GM21528 (cell line): ENCODE results near the gene ZNF281.
"Not testable (repeated sequence)": the region's sequence is repeated elsewhere in the genome, so short reads cannot be mapped to it uniquely, and the experiment has no call there.

Source experiments
- ATAC-seq: cut with Tn5 transposase; IDR thresholded peaks from one replicate; pipeline ENCODE4 v1.9.1; 2021; ENCODE audit warnings: mild to moderate bottlenecking, moderate library complexity; ENCODE audit not compliant: unreplicated experiment, low FRiP score

ZNF281 gene

DNA sequence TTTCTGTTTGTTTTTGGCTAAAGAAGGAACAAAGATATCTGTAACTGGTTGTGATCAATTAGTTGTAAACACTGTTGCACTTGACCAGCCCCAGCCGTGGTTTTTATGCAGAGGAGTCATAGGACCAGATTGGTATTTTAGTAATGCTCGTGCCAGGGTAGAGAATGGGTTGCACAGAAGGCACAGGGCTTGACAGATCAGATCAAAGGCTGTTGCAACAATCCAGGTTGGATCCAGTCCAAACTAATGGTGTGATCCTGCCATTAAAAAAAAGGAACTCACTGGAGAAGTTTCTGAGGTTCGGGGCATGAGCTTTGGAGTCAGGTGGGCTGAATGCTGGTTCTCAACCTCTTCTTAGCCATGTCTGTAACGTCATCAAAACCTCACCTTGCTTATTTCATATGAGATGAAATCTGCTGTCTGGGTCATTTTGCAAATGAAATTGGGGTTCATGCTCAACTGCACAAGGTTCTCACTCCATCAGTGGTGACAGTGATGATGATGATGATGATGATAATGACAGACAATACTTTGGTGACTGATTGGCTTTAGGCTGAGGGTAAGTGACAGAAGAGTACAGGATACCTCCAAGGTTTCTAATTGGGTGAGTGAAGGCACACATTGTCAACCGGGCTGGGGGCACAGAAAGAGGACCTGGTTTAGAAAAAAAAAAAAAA is 43.1 kb downstream of the ZNF281 start:
- ATAC-seq: no peak

DNA sequence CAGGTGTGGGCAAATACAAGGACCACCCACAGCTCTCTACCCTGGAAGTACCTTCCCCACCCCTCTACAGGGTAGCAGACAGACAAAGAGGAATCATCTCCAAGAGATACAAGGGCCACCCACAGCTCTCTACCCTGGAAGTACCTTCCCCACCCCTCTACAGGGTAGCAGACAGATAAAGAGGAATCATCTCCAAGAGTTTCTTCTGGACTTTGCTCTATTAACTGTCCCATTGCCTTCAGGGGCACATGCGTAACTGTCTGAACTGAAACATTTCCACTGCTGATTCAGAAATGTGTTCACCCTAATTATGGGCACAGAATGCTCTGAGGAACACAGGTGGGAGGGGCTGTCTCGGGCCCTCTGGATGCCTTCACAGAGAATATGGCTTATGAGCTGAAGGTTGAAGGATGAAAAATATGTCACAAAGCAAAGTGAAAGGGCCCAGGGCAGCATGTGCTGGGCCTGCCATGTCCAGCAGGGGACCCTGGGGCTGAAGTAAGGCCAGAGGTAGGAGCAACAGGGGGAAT is 43.9 kb downstream of the ZNF281 start:
- ATAC-seq: no peak

DNA sequence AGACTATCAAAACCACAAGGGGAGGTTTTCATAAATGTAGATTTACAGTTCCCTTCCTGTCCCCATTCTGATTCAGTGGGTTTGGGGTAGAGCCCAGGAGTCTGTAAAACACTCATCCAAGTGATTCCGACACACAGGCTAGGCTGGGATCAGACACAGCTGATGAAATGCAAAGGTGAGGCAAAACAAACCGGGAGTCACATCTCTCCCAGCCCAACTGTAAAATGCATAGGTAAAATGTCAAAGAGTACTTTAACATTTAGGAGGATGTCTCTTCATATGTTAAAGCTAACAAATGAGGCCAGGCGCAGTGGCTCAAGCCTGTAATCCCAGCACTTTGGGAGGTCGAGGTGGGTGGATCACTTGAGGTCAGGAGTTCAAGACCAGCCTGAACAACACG is 45.0 kb downstream of the ZNF281 start:
- ATAC-seq: no peak

DNA sequence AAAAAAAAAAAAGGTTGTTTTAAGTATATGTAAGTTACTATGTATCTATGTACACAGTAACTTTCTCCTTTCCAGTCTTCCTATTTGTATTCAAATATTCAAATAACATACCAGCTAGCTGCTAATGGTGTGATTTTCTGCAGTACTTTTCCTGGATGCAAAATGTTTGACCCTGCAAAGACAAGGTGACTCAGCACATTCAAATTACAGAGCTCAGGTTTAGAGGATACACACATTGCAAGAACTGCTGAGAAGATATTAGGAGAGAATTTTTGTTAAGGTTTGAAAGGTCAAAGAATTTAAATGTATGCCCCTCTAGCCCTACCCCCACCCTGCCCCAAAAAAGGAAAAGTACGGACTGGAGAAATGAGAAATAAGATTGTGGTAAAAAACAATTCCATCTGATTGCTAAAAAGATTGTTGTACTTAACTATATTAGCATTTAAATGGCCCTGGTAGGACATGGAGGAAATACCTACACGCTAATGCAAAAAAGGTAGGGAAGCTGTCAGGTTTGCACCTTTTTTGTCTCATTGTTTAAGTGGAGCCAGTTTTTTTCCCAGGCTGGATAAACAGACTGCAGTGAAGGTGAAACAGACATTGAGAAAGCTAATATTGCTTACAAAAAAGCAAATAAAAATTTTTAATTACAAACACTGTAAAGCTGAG is 45.6 kb downstream of the ZNF281 start:
- no peak for ATAC-seq

DNA sequence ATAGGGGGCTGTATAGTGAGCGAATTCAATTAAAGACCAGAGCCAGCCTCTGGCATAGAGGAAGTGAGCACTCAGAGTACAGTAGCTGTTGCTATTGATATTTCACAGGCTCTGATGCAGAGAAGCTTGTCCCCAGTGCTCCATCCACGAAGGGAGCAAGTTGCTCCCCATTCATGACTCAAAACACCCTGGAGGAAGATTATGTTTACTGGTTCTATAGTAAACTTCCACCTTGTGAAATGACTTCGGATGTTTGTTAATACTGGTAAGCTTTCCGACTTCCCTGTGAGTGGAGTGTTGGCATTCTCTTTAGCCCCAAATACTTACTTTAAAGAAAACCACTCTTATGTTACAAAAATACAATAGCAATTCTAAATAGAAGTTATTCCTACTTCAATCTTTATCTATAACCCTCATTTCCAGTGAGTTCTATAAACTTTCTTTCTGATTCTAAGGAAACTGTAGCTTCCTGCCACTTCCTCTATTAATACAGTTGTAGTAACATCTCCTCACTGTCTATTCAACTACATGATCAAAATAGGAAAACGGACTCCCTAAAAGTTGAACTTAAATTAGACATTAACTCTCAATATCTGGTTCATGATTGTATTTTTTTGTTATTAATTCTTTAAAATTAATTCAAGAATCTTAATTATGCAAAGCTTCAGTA is 46.4 kb downstream of the ZNF281 start:
- ATAC-seq: no peak

DNA sequence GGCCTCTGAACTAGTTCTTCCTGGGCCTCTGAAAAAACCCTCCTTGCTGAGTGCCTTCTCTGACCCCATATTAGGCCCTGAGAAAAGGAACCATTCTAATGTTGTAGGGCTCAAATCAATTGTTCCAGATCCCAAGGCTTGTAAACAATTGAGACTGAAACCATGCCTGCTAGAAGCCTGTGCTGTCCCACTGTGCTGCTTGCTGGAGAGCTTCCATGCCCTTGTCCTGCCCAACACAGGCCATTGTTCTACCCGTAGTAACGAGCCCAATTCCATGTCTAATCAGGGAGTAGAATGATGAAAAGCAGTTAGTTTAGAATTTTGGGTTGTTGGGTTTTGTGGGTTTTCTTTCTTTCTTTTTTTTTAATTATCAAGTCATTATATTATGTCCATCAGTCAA is 47.4 kb downstream of the ZNF281 start:
- ATAC-seq: no peak

DNA sequence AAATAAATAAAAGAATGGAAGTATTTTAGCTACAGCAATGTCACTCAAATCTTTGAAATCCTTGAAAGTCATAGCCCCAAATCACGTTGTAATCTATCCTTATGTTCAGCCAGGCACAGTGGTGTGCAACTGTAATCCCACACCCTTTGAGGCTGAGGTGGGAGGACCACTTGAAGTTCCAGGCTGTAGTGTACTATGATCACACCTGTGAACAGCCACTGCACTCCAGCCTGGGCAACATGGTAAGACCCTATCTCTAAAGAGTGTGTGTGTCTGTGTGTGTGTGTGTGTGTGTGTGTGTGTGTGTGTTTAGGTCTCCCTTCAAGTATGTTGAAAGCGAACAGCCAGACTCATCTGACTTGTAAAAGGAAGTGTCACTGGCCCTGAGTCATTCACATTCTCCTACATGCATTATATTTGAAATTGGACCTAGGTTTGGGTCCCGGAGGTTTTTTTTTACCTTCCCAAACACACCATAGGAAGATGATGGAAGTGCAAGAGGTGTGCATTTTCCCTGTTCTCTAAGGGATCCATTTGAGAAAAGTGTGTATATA is 50.1 kb downstream of the ZNF281 start:
- ATAC-seq: no peak

DNA sequence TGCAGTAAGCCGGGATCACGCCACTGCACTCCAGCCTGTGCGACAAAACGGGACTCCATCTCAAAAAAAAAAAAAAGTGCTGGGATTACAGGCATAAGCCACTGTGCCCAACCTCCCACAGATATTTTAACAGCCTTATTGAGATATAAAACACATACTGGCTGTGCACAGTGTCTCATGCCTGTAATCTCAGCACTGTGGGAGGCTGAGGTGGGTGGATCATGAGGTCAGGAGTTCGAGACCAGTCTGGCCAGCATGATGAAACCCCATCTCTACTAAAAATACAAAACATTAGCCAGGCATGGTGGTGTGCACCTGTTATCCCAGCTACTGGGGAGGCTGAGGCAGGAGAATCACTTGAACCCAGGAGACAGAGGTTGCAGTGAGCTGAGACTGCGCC is 51.9 kb downstream of the ZNF281 start:
- ATAC-seq: not testable (repeated sequence)

DNA sequence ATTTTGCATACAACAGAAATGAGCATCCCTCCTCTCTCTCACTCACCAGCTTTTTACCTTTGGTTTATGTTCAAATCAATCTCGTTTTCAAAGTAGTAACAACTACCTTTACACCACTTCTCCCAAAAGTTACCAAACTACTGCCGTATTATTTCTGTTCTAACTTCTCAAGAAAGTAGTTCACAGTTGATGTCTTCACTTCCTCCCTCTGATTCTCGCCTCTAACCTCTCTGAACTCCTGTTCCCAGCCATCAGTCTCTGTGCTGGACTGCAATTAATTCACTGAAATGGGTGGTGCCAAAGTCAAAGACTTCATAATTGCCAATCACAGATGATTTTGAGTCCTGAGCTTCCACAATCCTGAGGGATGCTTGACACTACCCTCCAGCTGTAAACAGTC is 54.0 kb downstream of the ZNF281 start:
- no peak for ATAC-seq
